ENCODE results near the gene NR5A2.
A peak's percentile ranks its signal among the peaks of the same experiment; 100 is the strongest.

The NR5A2 gene

DNA sequence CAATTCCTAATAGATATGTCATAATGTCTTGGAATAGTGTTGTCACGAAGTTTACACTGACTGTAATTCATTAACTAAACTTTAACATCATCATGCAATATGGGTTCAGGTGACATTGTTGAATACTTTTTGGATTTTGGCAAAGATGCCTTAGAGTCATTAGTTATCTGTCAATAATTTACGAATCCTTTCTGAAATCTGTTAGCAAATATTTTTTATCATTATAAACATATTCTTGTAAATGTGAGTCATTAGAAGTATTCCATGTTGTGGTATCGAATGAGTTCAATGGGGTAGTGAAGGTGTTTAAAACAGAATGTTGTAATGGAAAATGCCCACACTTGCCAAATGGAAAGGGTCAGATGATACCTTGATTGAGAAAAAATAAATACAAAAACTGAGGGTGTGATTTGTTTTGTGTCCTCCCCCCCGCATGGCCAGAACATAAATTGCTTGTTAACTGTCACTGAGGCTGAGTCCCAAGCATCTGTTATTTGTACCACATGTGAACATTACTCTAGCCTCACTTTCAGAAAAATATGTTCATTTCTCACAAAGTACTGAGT, 5.2 kb upstream of the NR5A2 start:
- ChIA-PET POLR2A (no interaction called here), CTCF (no interaction called here)
- DNase-seq (ENCODE audit: extremely low spot score), result no peak
- no peak for TF ChIP-seq BHLHE40 (IDR thresholded peaks at IDR 0.05; ENCODE audit: borderline replicate concordance)
- no peak for TF ChIP-seq TARDBP (IDR thresholded peaks at IDR 0.05)
- TF ChIP-seq ZNF384 (IDR thresholded peaks at IDR 0.05), result no peak
- no peak for TF ChIP-seq ELF4 (IDR thresholded peaks at IDR 0.05)
- no peak for TF ChIP-seq FOXM1 (IDR thresholded peaks at IDR 0.05; ENCODE audit: borderline replicate concordance)
- no peak for TF ChIP-seq NFRKB (IDR thresholded peaks at IDR 0.05)
- no peak for TF ChIP-seq CTBP1 (IDR thresholded peaks at IDR 0.05; ENCODE audit: borderline replicate concordance)
- TF ChIP-seq FOXA1 (IDR thresholded peaks at IDR 0.05), result no peak
- TF ChIP-seq SUZ12 (IDR thresholded peaks at IDR 0.05), result no peak

DNA sequence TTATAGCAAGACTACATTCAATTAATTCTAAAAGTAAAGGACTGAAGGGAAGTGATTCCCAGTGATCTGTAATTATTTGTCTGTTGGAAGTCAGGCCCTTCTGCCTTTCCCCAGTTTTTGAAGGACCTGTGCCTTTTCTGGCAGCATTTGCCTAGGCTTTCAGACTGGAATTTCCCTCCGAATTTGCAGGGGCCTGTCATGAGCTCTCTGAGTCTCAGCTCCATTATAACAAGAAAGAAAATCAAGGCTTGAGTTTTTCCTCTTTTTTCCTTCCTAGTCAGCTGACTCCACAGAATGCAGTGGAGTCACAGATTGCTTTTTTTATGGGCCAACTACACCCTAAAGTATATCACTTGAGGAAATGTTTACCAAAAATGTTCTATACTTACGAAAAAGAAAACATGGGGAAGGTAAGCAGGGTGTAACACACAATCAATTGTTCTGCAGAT, 1.1 kb downstream of the NR5A2 start:
- POLR2A ChIA-PET, result interaction anchor here (1.3 kb wide), 1 partner anchor 12 kb away, joined by 3 read pairs; no protein-coding TSS in a partner anchor
- no peak for DNase-seq (ENCODE audit: extremely low spot score)
- TF ChIP-seq ARNT (IDR thresholded peaks at IDR 0.05) (no peak), L3MBTL2 (conservative IDR thresholded peaks at IDR 0.05) (peak; percentile 26; the same call in 1 of the 2 replicates)
- CTCF ChIA-PET, result interaction anchor here (1.0 kb wide), 2 partner anchors 11 to 279 kb away, joined by 3 to 5 read pairs; no protein-coding TSS in a partner anchor

DNA sequence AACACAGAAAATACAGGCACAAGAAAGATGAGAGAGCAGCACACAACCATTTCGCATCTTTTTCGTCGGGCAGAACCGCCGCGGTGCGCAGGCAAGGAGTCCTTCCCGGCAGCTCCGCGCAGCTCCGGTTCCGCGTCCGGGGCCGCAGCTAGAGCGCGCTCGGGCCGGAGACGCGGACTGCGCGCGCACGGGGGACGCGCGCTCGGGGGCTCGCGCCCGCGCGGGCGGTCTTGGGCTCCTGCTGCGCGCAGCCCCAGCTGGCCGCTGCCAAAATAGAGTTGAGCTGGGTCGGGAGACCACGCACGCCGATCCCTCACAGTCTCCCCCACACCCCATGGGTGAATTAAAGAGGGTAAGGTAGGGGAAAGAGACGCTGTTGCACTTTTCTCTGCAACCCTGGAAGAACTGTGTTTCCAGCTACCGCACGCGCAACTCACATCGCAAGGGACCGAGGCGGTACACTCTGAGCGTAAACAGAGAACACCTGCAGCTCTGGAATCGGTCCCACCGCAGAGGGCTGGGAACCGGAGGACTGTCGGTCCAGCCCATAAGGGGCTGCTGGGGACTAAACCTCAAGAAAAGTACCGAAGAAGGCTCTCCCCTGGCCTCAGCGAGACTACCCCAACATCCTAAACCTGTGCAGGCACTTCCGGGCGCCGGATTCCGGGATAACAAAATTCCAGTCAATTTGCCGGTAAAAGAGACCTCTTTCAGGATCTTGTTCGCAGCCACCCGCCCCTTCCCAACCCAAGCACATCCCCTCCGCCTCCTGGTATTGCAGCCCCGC, 1.7 kb downstream of the NR5A2 start:
- CTCF ChIA-PET, result interaction anchor here (1.0 kb wide), 2 partner anchors 10 to 279 kb away, joined by 3 to 5 read pairs; no protein-coding TSS in a partner anchor
- TF ChIP-seq FOXK2 (IDR thresholded peaks at IDR 0.05) (no peak), HDGF (IDR thresholded peaks at IDR 0.05; ENCODE audit: borderline replicate concordance) (no peak), SP1 (IDR thresholded peaks at IDR 0.05) (no peak), ZNF384 (IDR thresholded peaks at IDR 0.05) (no peak), TARDBP (IDR thresholded peaks at IDR 0.05) (no peak), NFRKB (IDR thresholded peaks at IDR 0.05) (no peak), LEF1 (IDR thresholded peaks at IDR 0.05; ENCODE audit: borderline replicate concordance) (no peak), BHLHE40 (IDR thresholded peaks at IDR 0.05; ENCODE audit: borderline replicate concordance) (no peak), CTBP1 (IDR thresholded peaks at IDR 0.05; ENCODE audit: borderline replicate concordance) (no peak), FOXM1 (IDR thresholded peaks at IDR 0.05; ENCODE audit: borderline replicate concordance) (no peak), L3MBTL2 (conservative IDR thresholded peaks at IDR 0.05) (no peak), ARNT (IDR thresholded peaks at IDR 0.05) (no peak), SUZ12 (IDR thresholded peaks at IDR 0.05) (no peak), ELF4 (IDR thresholded peaks at IDR 0.05) (no peak), FOXA1 (IDR thresholded peaks at IDR 0.05) (no peak)
- TF ChIP-seq, protein P1, sequence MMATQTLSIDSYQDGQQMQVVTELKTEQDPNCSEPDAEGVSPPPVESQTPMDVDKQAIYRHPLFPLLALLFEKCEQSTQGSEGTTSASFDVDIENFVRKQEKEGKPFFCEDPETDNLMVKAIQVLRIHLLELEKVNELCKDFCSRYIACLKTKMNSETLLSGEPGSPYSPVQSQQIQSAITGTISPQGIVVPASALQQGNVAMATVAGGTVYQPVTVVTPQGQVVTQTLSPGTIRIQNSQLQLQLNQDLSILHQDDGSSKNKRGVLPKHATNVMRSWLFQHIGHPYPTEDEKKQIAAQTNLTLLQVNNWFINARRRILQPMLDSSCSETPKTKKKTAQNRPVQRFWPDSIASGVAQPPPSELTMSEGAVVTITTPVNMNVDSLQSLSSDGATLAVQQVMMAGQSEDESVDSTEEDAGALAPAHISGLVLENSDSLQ (IDR thresholded peaks at IDR 0.05), result no peak
- POLR2A ChIA-PET, result interaction anchor here (1.3 kb wide), 1 partner anchor 13 kb away, joined by 3 read pairs; no protein-coding TSS in a partner anchor
- peak; percentile 86 for DNase-seq (ENCODE audit: extremely low spot score)

DNA sequence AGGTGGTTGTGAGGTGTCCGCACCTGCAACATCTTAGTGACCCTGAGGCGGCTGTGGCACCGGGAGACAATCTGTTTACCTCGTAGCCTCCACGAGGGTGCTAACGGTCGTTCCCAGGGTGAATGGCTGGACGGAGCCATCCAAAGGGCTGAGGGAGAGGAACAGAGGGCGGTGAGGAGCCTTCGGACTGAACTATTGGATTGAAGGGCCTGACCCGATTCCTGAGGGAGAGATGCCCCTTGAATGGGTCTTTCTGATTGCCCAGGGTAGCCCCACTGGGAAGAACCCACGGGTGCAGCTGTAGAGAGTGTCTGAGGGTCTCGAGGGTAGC, 2.3 kb downstream of the NR5A2 start:
- POLR2A ChIA-PET, result no interaction called here
- CTCF ChIA-PET, result no interaction called here
- DNase-seq (ENCODE audit: extremely low spot score), result no peak
- TF ChIP-seq FOXK2 (IDR thresholded peaks at IDR 0.05), result no peak
- TF ChIP-seq SP1 (IDR thresholded peaks at IDR 0.05), result no peak
- no peak for TF ChIP-seq BHLHE40 (IDR thresholded peaks at IDR 0.05; ENCODE audit: borderline replicate concordance)
- no peak for TF ChIP-seq HDGF (IDR thresholded peaks at IDR 0.05; ENCODE audit: borderline replicate concordance)
- no peak for TF ChIP-seq CTBP1 (IDR thresholded peaks at IDR 0.05; ENCODE audit: borderline replicate concordance)
- TF ChIP-seq FOXA1 (IDR thresholded peaks at IDR 0.05), result no peak
- TF ChIP-seq LEF1 (IDR thresholded peaks at IDR 0.05; ENCODE audit: borderline replicate concordance), result no peak
- TF ChIP-seq NFRKB (IDR thresholded peaks at IDR 0.05), result no peak
- no peak for TF ChIP-seq ZNF384 (IDR thresholded peaks at IDR 0.05)

DNA sequence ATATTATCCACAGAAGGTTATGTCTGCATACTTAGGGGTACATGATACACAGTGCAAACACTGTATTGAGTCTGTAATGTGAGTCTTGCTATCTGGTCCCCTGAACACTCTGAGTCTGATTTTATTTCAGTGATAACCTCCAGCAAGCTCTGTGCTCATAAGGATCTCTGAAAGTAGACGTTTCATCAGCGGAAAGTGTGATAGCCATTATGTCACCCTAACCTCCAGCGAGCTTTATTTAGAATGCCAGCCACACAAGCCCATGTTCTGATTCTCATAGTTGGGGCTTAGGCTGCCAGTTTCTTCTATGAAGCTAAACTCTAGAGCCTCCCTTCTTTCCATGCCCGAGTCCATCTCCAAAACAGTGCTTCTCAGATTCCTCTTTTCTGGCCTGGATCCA, 3.3 kb downstream of the NR5A2 start:
- ChIA-PET POLR2A (no interaction called here), CTCF (no interaction called here)
- TF ChIP-seq CTBP1 (IDR thresholded peaks at IDR 0.05; ENCODE audit: borderline replicate concordance) (no peak), SP1 (IDR thresholded peaks at IDR 0.05) (no peak), FOXK2 (IDR thresholded peaks at IDR 0.05) (no peak), ZNF384 (IDR thresholded peaks at IDR 0.05) (no peak), HDGF (IDR thresholded peaks at IDR 0.05; ENCODE audit: borderline replicate concordance) (no peak), BHLHE40 (IDR thresholded peaks at IDR 0.05; ENCODE audit: borderline replicate concordance) (no peak), ARNT (IDR thresholded peaks at IDR 0.05) (no peak), L3MBTL2 (conservative IDR thresholded peaks at IDR 0.05) (no peak), ELF4 (IDR thresholded peaks at IDR 0.05) (no peak), FOXM1 (IDR thresholded peaks at IDR 0.05; ENCODE audit: borderline replicate concordance) (no peak), SUZ12 (IDR thresholded peaks at IDR 0.05) (no peak), TARDBP (IDR thresholded peaks at IDR 0.05) (no peak)
- TF ChIP-seq, protein P1 (IDR thresholded peaks at IDR 0.05), result no peak
- DNase-seq (ENCODE audit: extremely low spot score), result no peak

DNA sequence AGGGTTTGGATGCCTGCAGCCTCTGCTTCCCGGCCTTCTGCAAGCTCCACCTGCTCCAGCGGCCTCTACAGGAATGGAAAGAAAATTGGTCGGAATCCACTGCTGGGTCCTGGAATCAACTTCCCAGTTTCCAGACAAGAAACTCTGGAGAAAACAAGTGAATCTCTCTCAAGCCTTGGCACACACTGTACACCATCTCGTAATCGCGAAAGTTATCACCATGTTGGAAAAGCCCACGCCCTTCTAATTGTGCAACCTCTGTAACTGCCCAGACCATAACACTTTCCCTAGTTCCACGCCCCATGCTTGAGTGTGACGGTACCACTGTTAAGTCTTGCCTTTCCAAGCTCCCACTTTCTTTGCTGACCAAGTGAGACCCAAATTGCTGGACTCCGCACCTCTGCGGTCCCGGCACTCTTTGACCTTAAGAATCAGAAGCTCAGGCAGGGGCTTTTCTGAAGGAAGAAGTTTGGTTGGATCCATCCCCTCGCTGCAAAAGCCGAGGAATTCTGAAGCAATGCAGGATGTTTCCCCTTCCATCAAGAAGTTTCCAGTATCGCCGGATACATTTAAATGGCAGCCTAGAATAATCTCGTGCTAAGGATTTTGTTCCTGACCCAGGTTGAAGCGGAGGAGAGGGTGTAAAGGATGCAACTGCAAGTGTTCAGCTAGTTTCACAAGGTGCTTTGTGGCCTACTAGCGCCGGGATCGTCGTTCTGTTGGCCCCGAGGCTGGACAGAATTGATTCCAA, 6.2 kb downstream of the NR5A2 start:
- no peak for DNase-seq (ENCODE audit: extremely low spot score)
- POLR2A ChIA-PET, result no interaction called here
- CTCF ChIA-PET, result no interaction called here
- no peak for TF ChIP-seq BHLHE40 (IDR thresholded peaks at IDR 0.05; ENCODE audit: borderline replicate concordance)
- no peak for TF ChIP-seq SP1 (IDR thresholded peaks at IDR 0.05)
- no peak for TF ChIP-seq TARDBP (IDR thresholded peaks at IDR 0.05)
- no peak for TF ChIP-seq ARNT (IDR thresholded peaks at IDR 0.05)
- TF ChIP-seq FOXK2 (IDR thresholded peaks at IDR 0.05), result no peak
- TF ChIP-seq FOXM1 (IDR thresholded peaks at IDR 0.05; ENCODE audit: borderline replicate concordance), result no peak
- TF ChIP-seq, protein P1 (IDR thresholded peaks at IDR 0.05), result no peak
- no peak for TF ChIP-seq HDGF (IDR thresholded peaks at IDR 0.05; ENCODE audit: borderline replicate concordance)
- TF ChIP-seq ZNF384 (IDR thresholded peaks at IDR 0.05), result no peak
- TF ChIP-seq CTBP1 (IDR thresholded peaks at IDR 0.05; ENCODE audit: borderline replicate concordance), result no peak
- no peak for TF ChIP-seq L3MBTL2 (conservative IDR thresholded peaks at IDR 0.05)
- TF ChIP-seq LEF1 (IDR thresholded peaks at IDR 0.05; ENCODE audit: borderline replicate concordance), result no peak
- no peak for TF ChIP-seq NFRKB (IDR thresholded peaks at IDR 0.05)
- TF ChIP-seq FOXA1 (IDR thresholded peaks at IDR 0.05), result no peak
- no peak for TF ChIP-seq SUZ12 (IDR thresholded peaks at IDR 0.05)
- no peak for TF ChIP-seq ELF4 (IDR thresholded peaks at IDR 0.05)

Data from HEK293T (cell line).